HCT116 (cell line): ENCODE data around the gene C10orf143. TPM values are rescaled to one million over a fixed set of nuclear protein-coding genes. Genes with fewer than 3 reads are reported as not detected.
A peak's percentile ranks its signal among the peaks of the same experiment; 100 is the strongest.

Experiments
- ATAC-seq: fragments of 200-7000 bp; cut with Tn5 transposase; 2 replicates; pipeline ENCODE4 v1.9.1; 2020; ENCODE audit warnings: mild to moderate bottlenecking, moderate library complexity
- BruUV-seq: library from RNA; stranded (reverse); fragments of 400-500 nt; replicated peaks from 2 replicates; lab custom pipeline; 2021; lab: Mats Ljungman, UMichigan
- CTCF ChIA-PET: fragments of 300-600 bp; sonication (Branson Sonifier 250); formaldehyde crosslinking; loops from one replicate; lab custom pipeline; 2021; ENCODE audit warnings: antibody characterized with exemption; lab: Charles Lee
- POLR2A ChIA-PET: fragments of 300-600, 350-600 bp; sonication (Branson Sonifier 250); formaldehyde crosslinking; loops from one replicate; lab custom pipeline; 2021; ENCODE audit warnings: antibody characterized with exemption; lab: Charles Lee
- RAD21 ChIA-PET, 2 experiments: fragments of 300-600 bp; sonication (Branson Sonifier 250); formaldehyde crosslinking; loops; one replicate each; lab custom pipeline; 2023; ENCODE audit warnings: low total read pairs in 2 of 2; ENCODE audit not compliant: uncharacterized antibody in 2 of 2, unreplicated experiment in 2 of 2, low non-redundant PET in 1 of 2; lab: Charles Lee
- DNase-seq: peaks from one replicate; pipeline ENCODE4 v3.0.0-alpha.2; 2010; ENCODE audit warnings: low read depth, low spot score
- H2AFZ ChIP-seq: fragments of 200-600 bp; shearing (Covaris generic), sonication (generic); 2 replicates; pipeline ENCODE4 v1.6.1; 2017; ENCODE audit warnings: low read depth, mixed run types, mixed read lengths, antibody characterized with exemption, low read length; ENCODE audit not compliant: poor library complexity, severe bottlenecking
- H3K27ac ChIP-seq: 2 replicates; pipeline ENCODE4 v1.5.1; 2012; ENCODE audit warnings: low read depth, low read length
- H3K27me3 ChIP-seq: fragments of 200-600 bp; sonication (generic); 2 replicates; pipeline ENCODE4 v1.6.1; 2016; ENCODE audit warnings: mixed run types, low read length, mixed read lengths; ENCODE audit not compliant: insufficient read depth
- H3K36me3 ChIP-seq, 2 experiments: fragments of 200-500 bp in 1 of 2; fragments of 200-600 bp in 1 of 2; sonication (Bioruptor generic) in 1 of 2; sonication (generic) in 1 of 2; 2 replicates each; pipeline versions ENCODE4 v1.5.1 to v1.6.1; 2014 to 2016; ENCODE audit warnings: low read length in 2 of 2, inconsistent platforms in 1 of 2, mixed read lengths in 1 of 2, mixed run types in 1 of 2; ENCODE audit not compliant: insufficient read depth in 2 of 2, control insufficient read depth in 1 of 2
- H3K4me1 ChIP-seq, 2 experiments: fragments of 200-600 bp in 1 of 2; sonication (generic) in 1 of 2; 2 replicates each; pipeline versions ENCODE4 v1.5.1 to v1.6.1; 2012 to 2017; ENCODE audit warnings: low read length in 2 of 2, inconsistent platforms in 1 of 2, mild to moderate bottlenecking in 1 of 2, mixed read lengths in 1 of 2, mixed run types in 1 of 2, moderate library complexity in 1 of 2; ENCODE audit not compliant: insufficient read depth in 2 of 2, control insufficient read depth in 1 of 2
- H3K4me2 ChIP-seq: fragments of 200-600 bp; sonication (generic); 2 replicates; pipeline ENCODE4 v1.6.1; 2017; ENCODE audit warnings: mixed run types, low read length, mixed read lengths
- H3K4me3 ChIP-seq, 2 experiments: fragments of 200-600 bp in 1 of 2; sonication (generic) in 1 of 2; replicated peaks in 1 of 2; 2 replicates each; pipeline ENCODE4 v1.5.1; 2011 to 2016; ENCODE audit warnings: low read length in 2 of 2, control low read depth in 1 of 2, low read depth in 1 of 2, mild to moderate bottlenecking in 1 of 2, mixed read lengths in 1 of 2, mixed run types in 1 of 2
- H3K79me2 ChIP-seq: fragments of 200-600 bp; sonication (generic); 2 replicates; pipeline ENCODE4 v1.6.1; 2017; ENCODE audit warnings: mild to moderate bottlenecking, mixed run types, low read length, moderate library complexity, mixed read lengths; ENCODE audit not compliant: insufficient read depth
- H3K9ac ChIP-seq: fragments of 200-600 bp; sonication (generic); 2 replicates; pipeline ENCODE4 v1.6.1; 2016; ENCODE audit warnings: low read length, mixed read lengths
- H3K9me2 ChIP-seq: fragments of 200-600 bp; sonication (generic), shearing (Covaris generic); 2 replicates; pipeline ENCODE4 v1.6.1; 2017; ENCODE audit warnings: mixed run types, mild to moderate bottlenecking, moderate library complexity; ENCODE audit not compliant: insufficient read depth
- H3K9me3 ChIP-seq, 2 experiments: fragments of 200-500 bp in 1 of 2; fragments of 200-600 bp in 1 of 2; sonication (Bioruptor generic) in 1 of 2; sonication (generic) in 1 of 2; 2 replicates each; pipeline ENCODE4 v1.6.1; 2014 to 2017; ENCODE audit warnings: low read length in 2 of 2, mixed read lengths in 2 of 2, inconsistent platforms in 1 of 2, low read depth in 1 of 2, mild to moderate bottlenecking in 1 of 2, mixed run types in 1 of 2, moderate library complexity in 1 of 2; ENCODE audit not compliant: control insufficient read depth in 1 of 2, insufficient read depth in 1 of 2
- H4K20me1 ChIP-seq: fragments of 200-600 bp; sonication (generic), shearing (Covaris generic); 2 replicates; pipeline ENCODE4 v1.6.1; 2017; ENCODE audit warnings: mixed run types, mild to moderate bottlenecking, moderate library complexity; ENCODE audit not compliant: insufficient read depth
- CBX3 ChIP-seq: IDR thresholded peaks from 2 replicates; pipeline ENCODE4 v1.6.1; 2012; ENCODE audit warnings: low read depth
- CEBPB ChIP-seq: IDR thresholded peaks from 2 replicates; pipeline ENCODE4 v1.6.1; 2012; ENCODE audit warnings: low read depth
- EGR1 ChIP-seq: IDR thresholded peaks from 2 replicates; pipeline ENCODE4 v1.6.1; 2012; ENCODE audit warnings: low read depth
- ELF1 ChIP-seq: IDR thresholded peaks from 2 replicates; pipeline ENCODE4 v1.6.1; 2012; ENCODE audit warnings: low read depth, borderline replicate concordance
- EZH2 ChIP-seq: fragments of 200-600 bp; sonication (generic); IDR thresholded peaks from 2 replicates; pipeline ENCODE4 v1.6.1; 2017; ENCODE audit warnings: antibody characterized with exemption, mixed run types
- EZH2phosphoT487 ChIP-seq: fragments of 200-600 bp; IDR thresholded peaks from 2 replicates; pipeline ENCODE4 v1.6.1; 2018; ENCODE audit warnings: antibody characterized with exemption, borderline replicate concordance
- JUND ChIP-seq: IDR thresholded peaks from 2 replicates; pipeline ENCODE4 v1.6.1; 2012
- POLR2A ChIP-seq: IDR thresholded peaks from 2 replicates; pipeline ENCODE4 v1.7.0; 2011; ENCODE audit warnings: borderline replicate concordance; ENCODE audit not compliant: insufficient read depth, insufficient read length; ENCODE audit errors: extremely low read depth
- POLR2AphosphoS5 ChIP-seq: IDR thresholded peaks from 2 replicates; pipeline ENCODE4 v1.6.1; 2011; ENCODE audit warnings: mild to moderate bottlenecking, low read depth, low read length, moderate library complexity
- RAD21 ChIP-seq: IDR thresholded peaks from 2 replicates; pipeline ENCODE4 v1.6.1; 2012; ENCODE audit warnings: low read depth, mild to moderate bottlenecking
- REST ChIP-seq: IDR thresholded peaks from 2 replicates; pipeline ENCODE4 v1.6.1; 2012; ENCODE audit warnings: low read depth
- SIN3A ChIP-seq: IDR thresholded peaks from 2 replicates; pipeline ENCODE4 v1.6.1; 2012; ENCODE audit warnings: low read depth
- SP1 ChIP-seq: IDR thresholded peaks from 2 replicates; pipeline ENCODE4 v1.6.1; 2012; ENCODE audit warnings: low read depth
- SRF ChIP-seq: IDR thresholded peaks from 2 replicates; pipeline ENCODE4 v1.6.1; 2012; ENCODE audit warnings: low read depth
- TCF7L2 ChIP-seq: IDR thresholded peaks from 2 replicates; pipeline ENCODE4 v1.7.0; 2011; ENCODE audit warnings: borderline replicate concordance, inconsistent platforms; ENCODE audit not compliant: insufficient read depth, insufficient read length; ENCODE audit errors: extremely low read depth
- YY1 ChIP-seq: IDR thresholded peaks from 2 replicates; pipeline ENCODE4 v1.6.1; 2011; ENCODE audit warnings: low read length, low read depth, moderate library complexity, mild to moderate bottlenecking; ENCODE audit not compliant: insufficient replicate concordance; ENCODE audit errors: extremely low read depth
- ZBTB33 ChIP-seq: IDR thresholded peaks from 2 replicates; pipeline ENCODE4 v1.6.1; 2011; ENCODE audit warnings: mild to moderate bottlenecking, low read length, moderate library complexity; ENCODE audit not compliant: insufficient replicate concordance; ENCODE audit errors: extremely low read depth
- ZFX ChIP-seq: fragments of 450-650 bp; IDR thresholded peaks from 2 replicates; pipeline ENCODE4 v1.6.1; 2017
- ZNF274 ChIP-seq: fragments of 200-500 bp; sonication (Bioruptor generic); IDR thresholded peaks from 2 replicates; pipeline ENCODE4 v1.6.1; 2014; ENCODE audit warnings: mild to moderate bottlenecking, low read depth, low read length, inconsistent platforms
- intact Hi-C: fragments of 100-400 bp; cut with micrococcal nuclease; formaldehyde crosslinking; loops from 2 replicates; pipeline ENCODE4 v1.10.0; 2022
- total RNA-seq: library from RNA; stranded (reverse); gene quantifications from one replicate; pipeline ENCODE4 v1.2.1, GENCODE V29; 2021; ENCODE audit not compliant: unreplicated experiment
- TF ChIP-seq, protein P1 (sequence below), 3 experiments: fragments of 200-600 bp in 1 of 3; sonication (generic) in 1 of 3; IDR thresholded peaks in 2 of 3; conservative IDR thresholded peaks in 1 of 3; 2 replicates each; pipeline ENCODE4 v1.5.1; 2012 to 2017; ENCODE audit warnings: low read depth in 2 of 3, low read length in 2 of 3, antibody characterized with exemption in 1 of 3, borderline replicate concordance in 1 of 3, control low read depth in 1 of 3, mild to moderate bottlenecking in 1 of 3, mixed read lengths in 1 of 3, mixed run types in 1 of 3, moderate library complexity in 1 of 3; ENCODE audit not compliant: insufficient read depth in 1 of 3

The C10orf143 gene
- total RNA-seq, 1 experiment from 2014 or later: 0.66 TPM

GRCh38 chr10:130111852-130112180 lies 1.2 kb upstream of the C10orf143 start:
- Histone ChIP-seq H3K4me1 (peaks cover 5 to 18% of the 10 kb centered on the region in 2 experiments), H3K79me2 (no peaks in the 10 kb centered on the region), H3K4me2 (peak overlapping the region; percentile 89), H3K27me3 (no peaks in the 10 kb centered on the region), H3K9me2 (no peaks in the 10 kb centered on the region), H2AFZ (no peak overlapping the region), H3K9me3 (no peaks in the 10 kb centered on the region), H3K36me3 (no peaks in the 10 kb centered on the region), H4K20me1 (no peaks in the 10 kb centered on the region), H3K9ac (peak overlapping the region; percentile 92), H3K4me3 (peak overlapping the region; percentile 72 to 73), H3K27ac (peak overlapping the region; percentile 70)
- no peak for TF ChIP-seq CBX3
- TF ChIP-seq YY1: no peak
- TF ChIP-seq EZH2phosphoT487: no peak
- TF ChIP-seq EGR1: no peak
- TF ChIP-seq REST: no peak
- TF ChIP-seq TCF7L2: no peak
- TF ChIP-seq ZFX: no peak
- no peak for TF ChIP-seq ZBTB33
- TF ChIP-seq POLR2AphosphoS5: no peak
- no peak for TF ChIP-seq SIN3A
- TF ChIP-seq CEBPB: no peak
- TF ChIP-seq ZNF274: no peak
- TF ChIP-seq SP1: no peak
- no peak for TF ChIP-seq JUND
- no peak for TF ChIP-seq EZH2
- TF ChIP-seq, protein P1, sequence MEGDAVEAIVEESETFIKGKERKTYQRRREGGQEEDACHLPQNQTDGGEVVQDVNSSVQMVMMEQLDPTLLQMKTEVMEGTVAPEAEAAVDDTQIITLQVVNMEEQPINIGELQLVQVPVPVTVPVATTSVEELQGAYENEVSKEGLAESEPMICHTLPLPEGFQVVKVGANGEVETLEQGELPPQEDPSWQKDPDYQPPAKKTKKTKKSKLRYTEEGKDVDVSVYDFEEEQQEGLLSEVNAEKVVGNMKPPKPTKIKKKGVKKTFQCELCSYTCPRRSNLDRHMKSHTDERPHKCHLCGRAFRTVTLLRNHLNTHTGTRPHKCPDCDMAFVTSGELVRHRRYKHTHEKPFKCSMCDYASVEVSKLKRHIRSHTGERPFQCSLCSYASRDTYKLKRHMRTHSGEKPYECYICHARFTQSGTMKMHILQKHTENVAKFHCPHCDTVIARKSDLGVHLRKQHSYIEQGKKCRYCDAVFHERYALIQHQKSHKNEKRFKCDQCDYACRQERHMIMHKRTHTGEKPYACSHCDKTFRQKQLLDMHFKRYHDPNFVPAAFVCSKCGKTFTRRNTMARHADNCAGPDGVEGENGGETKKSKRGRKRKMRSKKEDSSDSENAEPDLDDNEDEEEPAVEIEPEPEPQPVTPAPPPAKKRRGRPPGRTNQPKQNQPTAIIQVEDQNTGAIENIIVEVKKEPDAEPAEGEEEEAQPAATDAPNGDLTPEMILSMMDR (IDR thresholded peaks at IDR 0.05 in 2 of 3, conservative IDR thresholded peaks at IDR 0.05 in 1 of 3; ENCODE audit: borderline replicate concordance in 1 of 3, insufficient read depth in 1 of 3, low read depth in 2 of 3, low read length in 2 of 3): no peak
- TF ChIP-seq POLR2A: no peak
- no peak for TF ChIP-seq SRF
- TF ChIP-seq RAD21: no peak
- no peak for TF ChIP-seq ELF1
- DNase-seq (no peak), ATAC-seq (no peak)
- RAD21 ChIA-PET: no interaction called here
- CTCF ChIA-PET: interaction anchor here (1.1 to 2.7 kb wide), 3 partner anchors 14 to 25 kb away, joined by 3 to 16 read pairs (median 6); partner anchors contain the start of gene GLRX3
- POLR2A ChIA-PET: interaction anchor here (2.7 kb wide), 1 partner anchor 24 kb away, joined by 11 read pairs; the partner anchor contains the start of gene GLRX3
- intact Hi-C loops: loop anchor here (1.0 kb wide), 1 partner anchor 24 kb away; the partner anchor contains the start of gene GLRX3
- BruUV-seq: no TSS peak
